Activated naive CD4-positive, alpha-beta T cell (primary cell): Measurements from ENCODE around the gene RIBC2.
A peak's percentile ranks its signal among the peaks of the same experiment; 100 is the strongest.
"Not testable (repeated sequence)": the region's sequence is repeated elsewhere in the genome, so short reads cannot be mapped to it uniquely, and the experiment has no call there.

Experiments
- DNase-seq, 4 experiments: peaks; one replicate each; lab custom pipeline; 2025; lab: John Stamatoyannopoulos, UW

RIBC2 gene

DNA sequence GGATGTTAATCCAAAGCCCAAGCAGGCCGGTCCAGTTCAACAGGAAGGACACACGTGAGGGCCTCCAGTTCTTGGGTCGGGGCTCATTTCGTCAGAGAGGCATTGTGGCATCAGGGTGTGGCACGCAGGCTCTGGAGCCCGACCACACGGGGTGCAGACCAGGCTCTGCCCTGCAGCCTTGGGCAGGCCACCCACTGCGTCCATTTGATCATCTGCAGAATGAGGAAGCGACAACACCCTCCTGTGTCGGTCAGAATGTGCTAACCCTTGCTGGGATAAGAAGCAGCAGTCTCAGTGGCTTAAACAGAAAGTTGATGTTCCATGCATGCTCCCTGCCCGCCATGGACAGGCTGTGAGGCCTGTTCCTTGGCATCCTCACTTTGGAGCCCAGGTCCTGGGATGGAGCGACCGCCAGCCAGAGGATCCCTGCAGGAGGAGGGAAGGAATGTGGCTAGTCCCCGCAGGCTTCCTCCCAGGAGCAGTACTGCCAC, 10.8 kb downstream of the RIBC2 start:
- DNase-seq = no peak

DNA sequence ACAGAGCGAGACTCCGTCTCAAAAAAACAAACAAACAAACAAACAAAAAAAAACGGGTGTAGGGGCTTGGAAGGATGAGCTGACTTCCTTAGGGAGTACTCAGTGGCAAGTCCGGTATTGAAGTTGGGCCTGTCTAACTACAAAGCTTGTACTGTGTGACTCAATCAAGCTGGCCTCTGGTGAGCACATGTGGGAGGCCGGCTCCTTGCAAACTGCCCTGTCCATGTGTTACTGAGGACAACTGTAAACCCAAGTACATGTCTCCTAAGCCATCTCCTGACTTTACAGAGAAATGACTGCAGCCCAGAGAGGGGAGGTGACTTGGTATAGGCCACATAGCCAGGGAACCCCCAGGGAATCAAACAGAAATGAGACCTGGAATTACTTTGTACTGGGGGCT, 11.6 kb downstream of the RIBC2 start:
- DNase-seq = no peak

GRCh38 chr22:45425531-45426265, 12.2 kb downstream of the RIBC2 start:
- DNase-seq = no peak

- DNase-seq = no peak
Observed at GRCh38 chr22:45426387-45426786, 12.9 kb downstream of the RIBC2 start.

GRCh38 chr22:45427114-45427513, 13.6 kb downstream of the RIBC2 start:
- DNase-seq = no peak

- DNase-seq = no peak
Observed at GRCh38 chr22:45428391-45429385, 15.2 kb downstream of the RIBC2 start.

DNA sequence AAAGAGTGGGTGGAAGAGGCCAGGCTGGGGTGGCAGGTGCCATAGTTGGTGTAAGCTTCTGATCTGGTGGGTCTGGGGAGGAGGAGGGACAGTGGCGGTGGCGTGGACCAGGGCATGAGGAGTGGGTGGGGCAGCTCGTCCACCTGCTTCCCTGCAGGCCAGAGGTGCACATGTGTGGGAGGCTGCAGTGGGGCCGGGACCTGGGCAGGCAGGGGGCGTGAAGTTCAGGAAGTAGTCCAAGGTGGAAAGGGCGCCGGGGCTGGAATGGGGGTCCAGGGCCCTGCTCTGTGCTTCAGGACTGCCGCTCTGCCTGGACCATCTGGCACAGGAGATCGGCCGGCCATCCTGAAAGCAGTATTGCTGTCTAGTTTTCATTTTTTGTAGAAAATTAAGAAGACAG, 15.9 kb downstream of the RIBC2 start:
- DNase-seq = no peak

DNA sequence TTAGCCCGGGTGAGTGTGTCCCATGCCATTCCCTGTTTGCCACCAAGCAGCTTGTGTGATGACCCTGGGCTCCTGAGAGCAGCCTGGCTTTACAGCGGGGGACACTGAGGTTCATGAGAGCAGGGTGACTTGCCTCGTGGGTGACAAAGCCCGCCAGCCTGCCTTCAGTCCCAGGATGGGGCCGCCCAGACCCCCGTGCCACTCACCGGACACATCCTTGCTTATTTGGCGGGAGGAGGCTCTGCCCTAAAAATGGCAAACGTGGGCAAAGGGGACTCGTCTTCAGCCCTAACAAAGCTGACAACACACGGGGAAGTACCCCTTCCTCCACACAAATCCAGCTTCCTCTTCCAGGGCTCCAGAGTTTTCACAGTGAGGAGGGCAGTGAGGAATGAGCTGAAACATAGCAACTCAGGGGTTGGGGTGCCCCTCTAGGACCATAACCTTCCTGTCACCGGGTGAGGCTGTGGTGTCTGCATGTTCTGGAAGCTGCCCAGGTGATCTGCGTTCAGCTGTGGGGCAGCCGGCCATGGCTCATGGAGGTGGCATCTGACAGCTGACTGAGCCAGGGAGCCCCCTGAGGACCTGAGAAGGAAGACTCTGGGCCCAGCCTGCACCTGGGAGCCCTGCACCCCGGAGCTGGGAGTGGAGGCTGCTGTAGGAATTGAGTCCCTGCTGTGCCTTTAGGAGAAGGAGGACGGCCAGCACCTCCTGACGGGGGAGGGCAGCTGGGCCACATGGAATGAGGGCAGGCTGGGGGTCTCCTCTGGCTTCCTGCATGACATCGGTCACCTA, 16.7 kb downstream of the RIBC2 start:
- DNase-seq = no peak

GRCh38 chr22:45430871-45431270, 17.4 kb downstream of the RIBC2 start:
- no peak for DNase-seq

- DNase-seq = no peak
Observed at GRCh38 chr22:45434981-45435380, 21.5 kb downstream of the RIBC2 start.

DNA sequence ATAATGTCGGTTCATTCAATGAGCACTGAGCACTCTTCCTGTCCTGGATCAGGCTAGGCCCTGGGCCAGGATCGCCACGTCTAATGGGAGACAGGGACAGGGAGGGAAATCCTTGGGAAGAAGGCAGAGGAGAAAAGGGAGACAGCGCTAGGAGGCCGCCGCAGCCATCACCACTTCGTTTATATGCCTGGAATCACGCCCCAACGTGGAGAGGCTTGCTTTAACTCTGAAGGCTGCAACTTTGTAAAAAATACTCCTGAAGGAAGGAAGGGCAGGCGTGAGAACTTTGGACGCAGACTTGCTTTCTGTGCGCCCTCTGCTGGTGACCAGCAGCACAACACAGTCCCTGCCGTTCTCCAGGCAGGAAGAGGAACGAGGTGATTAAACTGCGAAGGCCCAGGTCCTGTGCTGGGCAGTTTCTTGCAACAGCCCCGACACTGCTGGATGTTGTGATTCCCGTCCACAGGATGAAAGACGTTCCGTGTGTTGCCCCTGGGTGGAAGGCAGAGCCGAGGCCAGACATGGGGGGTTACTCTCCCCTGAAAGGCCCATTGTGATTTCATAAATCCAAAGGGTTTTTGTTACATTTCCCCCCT, 22.1 kb downstream of the RIBC2 start:
- DNase-seq = peak; percentile 32 to 69 (median 60)

GRCh38 chr22:45436871-45437517, 23.5 kb downstream of the RIBC2 start:
- peak in 1 of 4 experiments; percentile 21 for DNase-seq

- DNase-seq = no peak
Observed at GRCh38 chr22:45438336-45438735, 24.8 kb downstream of the RIBC2 start.

GRCh38 chr22:45440688-45441087, 27.2 kb downstream of the RIBC2 start:
- DNase-seq = not testable (repeated sequence)

DNA sequence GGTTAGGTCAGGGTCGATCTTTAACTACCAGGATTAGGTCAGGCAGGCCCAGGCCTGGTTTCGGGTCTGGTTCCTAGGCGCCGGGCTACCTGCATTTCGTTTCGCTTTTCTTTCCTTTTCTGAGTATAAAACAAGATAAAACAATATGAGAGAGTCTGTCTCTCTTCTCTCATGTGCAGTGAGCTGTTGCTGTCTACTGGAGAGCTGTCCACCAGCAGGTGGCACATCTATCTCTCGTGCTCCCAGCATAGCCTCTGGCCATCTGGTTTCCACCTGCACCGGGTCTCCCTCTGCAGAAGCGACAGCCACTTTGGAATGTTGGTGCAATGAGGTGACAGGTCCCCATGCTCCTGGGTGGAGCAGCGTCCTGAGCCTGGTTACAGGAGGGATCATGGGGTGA, 27.6 kb downstream of the RIBC2 start:
- peak in 1 of 4 experiments; percentile 4 for DNase-seq

- DNase-seq = no peak
Observed at GRCh38 chr22:45442116-45442515, 28.6 kb downstream of the RIBC2 start.

- no peak for DNase-seq
Observed at GRCh38 chr22:45444168-45444567, 30.7 kb downstream of the RIBC2 start.

DNA sequence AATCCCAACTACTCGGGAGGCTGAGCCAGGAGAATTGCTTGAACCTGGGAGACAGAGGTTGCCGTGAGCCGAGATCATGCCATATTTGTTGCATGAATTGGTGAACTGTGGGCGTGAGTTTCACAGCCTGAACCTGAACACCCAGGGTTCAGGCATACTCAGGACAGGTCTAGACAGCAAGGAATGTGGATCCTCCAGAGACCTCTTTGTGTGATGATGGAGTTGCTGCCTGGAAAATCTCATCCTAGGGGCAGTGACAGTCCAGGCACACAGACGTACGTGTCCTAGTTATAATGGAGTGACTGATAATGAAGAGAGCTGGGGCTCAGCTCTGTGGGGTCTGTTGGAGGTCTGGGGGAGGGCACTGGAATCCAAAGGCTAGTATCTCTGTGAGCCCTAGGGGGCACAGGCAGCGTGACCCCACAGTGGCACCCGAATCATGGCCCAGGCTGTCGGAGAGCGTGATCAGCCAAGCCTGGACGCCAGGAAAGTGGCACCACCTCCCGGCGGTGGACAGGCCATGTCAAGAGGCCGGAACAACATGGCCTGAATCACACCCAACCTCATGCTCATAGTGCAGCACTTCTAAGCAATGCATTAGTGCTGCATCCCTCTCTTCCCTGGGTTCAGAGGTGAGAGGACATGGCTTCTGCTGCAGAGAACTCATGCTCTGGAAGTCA, 31.7 kb downstream of the RIBC2 start:
- DNase-seq = no peak

DNA sequence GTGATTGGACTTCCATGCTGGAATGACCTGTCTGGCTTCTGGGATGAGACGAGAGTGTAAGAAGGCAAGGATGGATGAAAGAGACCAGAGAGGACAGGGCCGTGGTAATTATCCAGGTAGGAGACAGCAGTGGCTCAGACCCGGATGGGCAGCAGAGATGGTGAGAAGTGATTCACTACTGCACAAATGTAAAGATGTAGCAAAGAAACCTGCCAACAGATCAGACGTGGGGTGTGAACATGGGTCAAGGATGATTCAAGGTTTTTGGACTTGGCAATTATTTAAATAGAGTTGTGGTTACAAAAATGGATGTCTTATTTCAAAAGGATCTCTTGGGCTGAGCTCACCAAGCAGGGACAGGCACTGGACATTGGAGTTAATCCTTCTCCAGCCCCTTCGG, 32.7 kb downstream of the RIBC2 start:
- no peak for DNase-seq

GRCh38 chr22:45447596-45447995, 34.1 kb downstream of the RIBC2 start:
- DNase-seq = not testable (repeated sequence)
